GM19193 (cell line): Measurements from ENCODE around the gene PDILT.

Experiments
- POLR2A ChIP-seq: IDR thresholded peaks from 4 replicates; pipeline ENCODE4 v1.6.1; 2011; ENCODE audit not compliant: insufficient read depth, insufficient read length; ENCODE audit errors: extremely low read depth

The PDILT gene

GRCh38 chr16:20332411-20332810, 72.1 kb downstream of the PDILT start:
- TF ChIP-seq POLR2A = no peak

GRCh38 chr16:20331635-20332034, 72.9 kb downstream of the PDILT start:
- no peak for TF ChIP-seq POLR2A

- no peak for TF ChIP-seq POLR2A
Measured at GRCh38 chr16:20329392-20330138, 75.0 kb downstream of the PDILT start.

- no peak for TF ChIP-seq POLR2A
Measured at GRCh38 chr16:20327444-20328041, 77.0 kb downstream of the PDILT start, which contains the start of gene GP2. TSS of gene GP2 (minus strand) at chr16:20327513. CDS start at chr16:20326431, 1,082 bp downstream.

GRCh38 chr16:20326321-20326720, 78.2 kb downstream of the PDILT start:
- TF ChIP-seq POLR2A = no peak

GRCh38 chr16:20325005-20325404, 79.5 kb downstream of the PDILT start:
- TF ChIP-seq POLR2A = no peak

- TF ChIP-seq POLR2A = no peak
Measured at GRCh38 chr16:20323591-20324117, 80.9 kb downstream of the PDILT start.

GRCh38 chr16:20322696-20323095, 81.8 kb downstream of the PDILT start:
- no peak for TF ChIP-seq POLR2A

GRCh38 chr16:20321671-20322070, 82.9 kb downstream of the PDILT start:
- no peak for TF ChIP-seq POLR2A

- TF ChIP-seq POLR2A = no peak
Measured at GRCh38 chr16:20320592-20320991, 83.9 kb downstream of the PDILT start.

GRCh38 chr16:20320178-20320577, 84.4 kb downstream of the PDILT start:
- no peak for TF ChIP-seq POLR2A

GRCh38 chr16:20319406-20319805, 85.1 kb downstream of the PDILT start:
- TF ChIP-seq POLR2A = no peak

- TF ChIP-seq POLR2A = no peak
Measured at GRCh38 chr16:20318437-20318836, 86.1 kb downstream of the PDILT start.

GRCh38 chr16:20318006-20318405, 86.5 kb downstream of the PDILT start:
- no peak for TF ChIP-seq POLR2A

GRCh38 chr16:20317117-20317516, 87.4 kb downstream of the PDILT start:
- TF ChIP-seq POLR2A = no peak

GRCh38 chr16:20316715-20317114, 87.8 kb downstream of the PDILT start:
- TF ChIP-seq POLR2A = no peak
